GM12878 (cell line): Measurements from ENCODE around the gene MAGT1. TPM values are rescaled to one million over a fixed set of nuclear protein-coding genes. Genes with fewer than 3 reads are reported as not detected.

Experiments used
- CBX3 ChIP-seq: fragments of 200-600 bp; sonication (generic); IDR thresholded peaks from 2 replicates; pipeline ENCODE4 v1.6.1; 2016; ENCODE audit warnings: low read depth, borderline replicate concordance
- CREB1 ChIP-seq: IDR thresholded peaks from 2 replicates; pipeline ENCODE4 v1.6.1; 2012; ENCODE audit warnings: low read depth, mild to moderate bottlenecking, inconsistent platforms
- GATAD2B ChIP-seq: fragments of 450-650 bp; conservative IDR thresholded peaks from 2 replicates; pipeline ENCODE4 v1.6.1; 2017; ENCODE audit warnings: low read depth, mild to moderate bottlenecking, moderate library complexity
- IKZF1 ChIP-seq: fragments of 450-650 bp; conservative IDR thresholded peaks from 2 replicates; pipeline ENCODE4 v1.6.1; 2017; ENCODE audit warnings: antibody characterized with exemption, mild to moderate bottlenecking
- IKZF2 ChIP-seq, 2 experiments: fragments of 450-650 bp; IDR thresholded peaks; 2 replicates each; pipeline ENCODE4 v1.6.1; 2017; ENCODE audit warnings: mild to moderate bottlenecking in 2 of 2, moderate library complexity in 2 of 2
- JUNB ChIP-seq: IDR thresholded peaks from 2 replicates; pipeline ENCODE4 v1.6.1; 2016; ENCODE audit warnings: antibody characterized with exemption, mild to moderate bottlenecking
- MXI1 ChIP-seq: fragments of 150-350 bp; IDR thresholded peaks from 2 replicates; pipeline ENCODE4 v1.6.1; 2011; ENCODE audit warnings: low read depth, mild to moderate bottlenecking, inconsistent platforms, low read length, improper control_type of control experiment
- POLR2AphosphoS5 ChIP-seq: IDR thresholded peaks from 2 replicates; pipeline ENCODE4 v1.6.1; 2011; ENCODE audit warnings: mild to moderate bottlenecking, low read length, inconsistent platforms
- PRDM15 ChIP-seq: fragments of 450-650 bp; formaldehyde crosslinking; IDR thresholded peaks from 2 replicates; pipeline ENCODE4 v1.4.0; 2020; ENCODE audit warnings: mild to moderate bottlenecking, moderate library complexity
- RCOR1 ChIP-seq: conservative IDR thresholded peaks from 2 replicates; pipeline ENCODE4 v1.6.1; 2012; ENCODE audit warnings: low read depth, low read length, improper control_type of control experiment
- SIX5 ChIP-seq: IDR thresholded peaks from 2 replicates; pipeline ENCODE4 v1.6.1; 2011; ENCODE audit warnings: mild to moderate bottlenecking, low read depth, low read length, moderate library complexity; ENCODE audit not compliant: severe bottlenecking
- SP1 ChIP-seq: IDR thresholded peaks from one replicate; pipeline ENCODE4 v1.6.1; 2011; ENCODE audit warnings: low read depth, low read length
- TAF1 ChIP-seq: IDR thresholded peaks from 2 replicates; pipeline ENCODE4 v1.6.1; 2011; ENCODE audit warnings: mild to moderate bottlenecking, low read depth, low read length, borderline replicate concordance
- USF2 ChIP-seq: IDR thresholded peaks from 2 replicates; pipeline ENCODE4 v1.6.1; 2011; ENCODE audit warnings: low read depth, low read length, improper control_type of control experiment, borderline replicate concordance
- YY1 ChIP-seq: IDR thresholded peaks from 2 replicates; pipeline ENCODE4 v1.6.1; 2011; ENCODE audit warnings: low read depth, mild to moderate bottlenecking, low read length
- ZNF207 ChIP-seq: fragments of 450-650 bp; IDR thresholded peaks from 2 replicates; pipeline ENCODE4 v1.6.1; 2014; ENCODE audit warnings: antibody characterized with exemption, mild to moderate bottlenecking, borderline replicate concordance
- ZNF592 ChIP-seq: fragments of 450-650 bp; IDR thresholded peaks from 2 replicates; pipeline ENCODE4 v1.6.1; 2017; ENCODE audit warnings: mild to moderate bottlenecking, moderate library complexity
- polyA plus RNA-seq, 11 experiments: library from polyadenylated mRNA; depleted of rRNA in 4 of 11; unstranded in 6 of 11; stranded (reverse) in 5 of 11; fragments of >200 nt; fragmentation: Nextera tagmentation in 4 of 11; fragmentation: Illumina TruSeq in 1 of 11; extraction: Ambion mirVana in 4 of 11; extraction: Trizol in 1 of 11; gene quantifications; 1 replicate in 1 of 11; 2 replicates in 10 of 11; pipeline versions ENCODE4 v1.2.1 to v1.2.3, GENCODE V29; 2011 to 2016; ENCODE audit warnings: inconsistent platforms in 2 of 11, missing spikeins in 2 of 11, low read depth in 1 of 11
- total RNA-seq, 4 experiments: library from RNA; depleted of rRNA in 3 of 4; stranded (reverse); fragments of >200 nt in 3 of 4; fragmentation: Illumina TruSeq in 1 of 4; extraction: Trizol in 1 of 4; gene quantifications; 2 replicates each; pipeline versions ENCODE4 v1.2.1 to v1.2.3, GENCODE V29; 2013 to 2021
- TF ChIP-seq, protein P1 (sequence below): IDR thresholded peaks from 2 replicates; pipeline ENCODE4 v1.6.1; 2012; ENCODE audit warnings: low read length, inconsistent platforms
- TF ChIP-seq, protein P2 (sequence below): fragments of 450-650 bp; IDR thresholded peaks from 2 replicates; pipeline ENCODE4 v1.6.1; 2017; ENCODE audit warnings: borderline replicate concordance

Gene MAGT1
- total and polyA plus RNA-seq, 10 of the 15 experiments (the other 5 are each of a cell fraction or from before 2014, with no cell fraction given), result 28.0 to 59.1 (median 47.9) TPM

DNA sequence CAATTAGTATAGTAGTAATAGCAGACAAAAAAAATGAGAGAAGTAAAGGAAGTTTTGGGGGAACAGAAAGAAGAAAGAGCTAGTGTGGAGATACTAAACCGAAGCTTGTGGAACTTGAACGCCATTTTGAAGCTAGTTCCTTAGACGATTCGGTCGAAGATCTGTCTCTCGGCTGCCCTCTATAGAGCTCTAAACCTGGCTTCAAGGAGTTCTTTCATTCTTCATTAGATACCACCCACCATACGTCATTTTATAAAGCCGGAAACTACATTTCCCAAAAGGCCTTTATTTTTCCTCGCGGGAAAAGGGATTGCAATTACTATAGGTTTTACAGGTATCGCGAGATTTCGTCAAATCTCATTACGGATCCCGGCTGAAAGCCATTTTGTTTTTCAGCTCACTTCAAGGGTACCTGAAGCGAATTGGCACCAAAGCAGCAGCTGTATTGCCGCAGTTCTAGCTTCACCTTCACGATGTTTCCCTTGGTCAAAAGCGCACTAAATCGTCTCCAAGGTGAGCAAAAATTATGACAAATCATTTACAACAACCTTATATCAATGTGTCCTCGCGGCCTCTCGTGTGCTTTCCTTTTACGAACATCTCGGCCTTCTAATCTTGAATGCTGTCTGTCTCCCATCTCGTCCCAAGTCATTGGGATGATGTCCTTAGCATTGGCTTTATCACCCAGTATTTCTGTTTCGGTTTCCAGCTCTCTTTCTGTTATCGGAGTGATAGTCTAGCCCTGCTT, 4.0 kb upstream of the MAGT1 start, which contains the start of gene COX7B (continued):
- TF ChIP-seq, protein P1, sequence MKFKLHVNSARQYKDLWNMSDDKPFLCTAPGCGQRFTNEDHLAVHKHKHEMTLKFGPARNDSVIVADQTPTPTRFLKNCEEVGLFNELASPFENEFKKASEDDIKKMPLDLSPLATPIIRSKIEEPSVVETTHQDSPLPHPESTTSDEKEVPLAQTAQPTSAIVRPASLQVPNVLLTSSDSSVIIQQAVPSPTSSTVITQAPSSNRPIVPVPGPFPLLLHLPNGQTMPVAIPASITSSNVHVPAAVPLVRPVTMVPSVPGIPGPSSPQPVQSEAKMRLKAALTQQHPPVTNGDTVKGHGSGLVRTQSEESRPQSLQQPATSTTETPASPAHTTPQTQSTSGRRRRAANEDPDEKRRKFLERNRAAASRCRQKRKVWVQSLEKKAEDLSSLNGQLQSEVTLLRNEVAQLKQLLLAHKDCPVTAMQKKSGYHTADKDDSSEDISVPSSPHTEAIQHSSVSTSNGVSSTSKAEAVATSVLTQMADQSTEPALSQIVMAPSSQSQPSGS, result peak; percentile 96
- TF ChIP-seq MXI1 (peak; percentile 56; the same call in 1 of the 2 replicates), GATAD2B (no peak), TAF1 (peak; percentile 90), JUNB (no peak), PRDM15 (no peak), POLR2AphosphoS5 (peak; percentile 93), IKZF1 (peak; percentile 67), SP1 (peak; percentile 23), IKZF2 (IDR thresholded peaks at IDR 0.05) (0 out of 4 replicates have a peak, but pooled peaks of 1 of the 2 experiments have one; percentile 9), USF2 (no peak), ZNF592 (no peak), CREB1 (peak; percentile 91), YY1 (peak; percentile 93), RCOR1 (peak; percentile 95), SIX5 (peak; percentile 85), CBX3 (no peak), ZNF207 (no peak)
- TF ChIP-seq, protein P2, sequence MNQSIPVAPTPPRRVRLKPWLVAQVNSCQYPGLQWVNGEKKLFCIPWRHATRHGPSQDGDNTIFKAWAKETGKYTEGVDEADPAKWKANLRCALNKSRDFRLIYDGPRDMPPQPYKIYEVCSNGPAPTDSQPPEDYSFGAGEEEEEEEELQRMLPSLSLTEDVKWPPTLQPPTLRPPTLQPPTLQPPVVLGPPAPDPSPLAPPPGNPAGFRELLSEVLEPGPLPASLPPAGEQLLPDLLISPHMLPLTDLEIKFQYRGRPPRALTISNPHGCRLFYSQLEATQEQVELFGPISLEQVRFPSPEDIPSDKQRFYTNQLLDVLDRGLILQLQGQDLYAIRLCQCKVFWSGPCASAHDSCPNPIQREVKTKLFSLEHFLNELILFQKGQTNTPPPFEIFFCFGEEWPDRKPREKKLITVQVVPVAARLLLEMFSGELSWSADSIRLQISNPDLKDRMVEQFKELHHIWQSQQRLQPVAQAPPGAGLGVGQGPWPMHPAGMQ, result peak; percentile 89
